Fibroblast of the aortic adventitia (primary cell): ENCODE measurements around the gene NFIX. TPM values are rescaled to one million over a fixed set of nuclear protein-coding genes. Genes with fewer than 3 reads are reported as not detected.

ENCODE experiments used
- DNase-seq: peaks from one replicate; pipeline ENCODE4 v3.0.0-alpha.2; 2010; ENCODE audit warnings: low read depth
- H3K4me3 ChIP-seq: 2 replicates; pipeline ENCODE4 v1.5.1; 2011; ENCODE audit warnings: low read depth, mild to moderate bottlenecking, control low read depth, low read length, moderate library complexity
- CTCF ChIP-seq: IDR thresholded peaks from 2 replicates; pipeline ENCODE4 v1.5.1; 2011; ENCODE audit warnings: mild to moderate bottlenecking, low read length, control low read depth, inconsistent platforms; ENCODE audit not compliant: insufficient read depth
- total RNA-seq: library from RNA; depleted of rRNA; stranded (reverse); fragments of >200 nt; gene quantifications from 2 replicates; pipeline ENCODE4 v1.2.3, GENCODE V29; 2012; ENCODE audit warnings: low replicate concordance

Gene NFIX
- total RNA-seq, 1 donor: 160 TPM

- no peak overlapping the region for H3K4me3 ChIP-seq
- TF ChIP-seq CTCF: no peak
- DNase-seq: no peak
These were observed 88.4 kb downstream of the NFIX start for GRCh38 chr19:13083627-13084026.

GRCh38 chr19:13085666-13086065 is 90.4 kb downstream of the NFIX start:
- TF ChIP-seq CTCF: no peak
- DNase-seq: no peak
- no peak overlapping the region for H3K4me3 ChIP-seq

- no peak for DNase-seq
- TF ChIP-seq CTCF: no peak
- H3K4me3 ChIP-seq: no peak overlapping the region
These were observed 91.1 kb downstream of the NFIX start for GRCh38 chr19:13086341-13086740.

GRCh38 chr19:13087295-13087694 is 92.0 kb downstream of the NFIX start:
- TF ChIP-seq CTCF: no peak
- no peak for DNase-seq
- no peak overlapping the region for H3K4me3 ChIP-seq

- H3K4me3 ChIP-seq: no peak overlapping the region
- DNase-seq: no peak
- no peak for TF ChIP-seq CTCF
These were observed 92.7 kb downstream of the NFIX start for GRCh38 chr19:13087795-13088537.

- peak; percentile 48 for TF ChIP-seq CTCF
- H3K4me3 ChIP-seq: no peak overlapping the region
- no peak for DNase-seq
These were observed 94.0 kb downstream of the NFIX start for GRCh38 chr19:13089139-13089856.
